ENCODE results near the gene ATP11A. TPM values are rescaled to one million over a fixed set of nuclear protein-coding genes. Genes with fewer than 3 reads are reported as not detected.

ATP11A gene
- total RNA-seq, 1 experiment from 2014 or later: 232 TPM

GRCh38 chr13:112885782-112886268, 196.0 kb downstream of the ATP11A start:
- Histone ChIP-seq H3K27me3 (replicated peaks; ENCODE audit: control insufficient read depth, insufficient read depth, low read length) (no peaks in the 10 kb centered on the region), H3K9me3 (no peaks in the 10 kb centered on the region), H3K4me3 (ENCODE audit: low read depth, low read length) (0 out of 2 replicates have a peak overlapping the region, but pooled peaks have one; percentile 14), H3K4me1 (no peaks in the 10 kb centered on the region), H3K36me3 (ENCODE audit: control insufficient read depth, insufficient read depth, low read length) (no peaks in the 10 kb centered on the region)
- Mint-ChIP-seq H3K4me1 (ENCODE audit: low read depth, unreplicated experiment) (no peaks in the 10 kb centered on the region), H3K27ac (ENCODE audit: unreplicated experiment) (no peak overlapping the region), H3K27me3 (ENCODE audit: insufficient read depth, unreplicated experiment) (no peaks in the 10 kb centered on the region), H3K9me3 (ENCODE audit: unreplicated experiment) (no peaks in the 10 kb centered on the region), H3K4me3 (ENCODE audit: unreplicated experiment) (peak overlapping the region; percentile 60), H3K36me3 (ENCODE audit: insufficient read depth, unreplicated experiment) (peaks cover 57% of the 10 kb centered on the region)
- DNase-seq: peak; percentile 83 to 87
- ChIA-PET POLR2A (no interaction called here), CTCF (interaction anchor here (1.6 kb wide), 1 partner anchor 45 kb away, joined by 7 read pairs; no protein-coding TSS in a partner anchor)
- intact Hi-C loops (cut with micrococcal nuclease; ENCODE audit: unreplicated experiment): no loop called here
- BruUV-seq (replicated peaks): no TSS peak
- no peak for TF ChIP-seq CTCF (IDR thresholded peaks at IDR 0.05; ENCODE audit: insufficient read depth in 1 of 2, low read depth in 1 of 2, low read length in 1 of 2, severe bottlenecking in 1 of 2, unreplicated experiment in 1 of 2)

DNA sequence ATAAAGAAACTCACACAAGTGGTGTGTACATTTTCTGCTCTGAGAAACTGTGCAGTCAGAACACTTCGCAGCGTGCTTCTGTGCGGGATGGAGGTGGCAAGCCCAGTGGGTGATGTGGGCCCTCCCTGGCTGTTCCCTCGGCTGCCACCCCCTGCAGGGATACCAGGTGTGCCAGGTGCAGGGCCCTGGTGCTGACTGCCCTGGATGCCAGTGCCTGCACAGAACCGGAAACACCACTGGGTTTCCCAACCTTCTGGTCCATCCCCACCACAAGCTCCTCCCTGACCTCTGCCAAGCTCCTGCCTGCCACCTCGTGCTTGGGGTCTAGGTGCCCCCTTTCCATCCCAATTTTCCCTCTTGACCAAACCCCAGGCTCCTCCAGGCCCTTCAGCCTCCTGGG, 197.3 kb downstream of the ATP11A start:
- POLR2A ChIA-PET: no interaction called here
- Mint-ChIP-seq H3K4me1 (ENCODE audit: low read depth, unreplicated experiment) (no peaks in the 10 kb centered on the region), H3K9me3 (ENCODE audit: unreplicated experiment) (no peaks in the 10 kb centered on the region), H3K4me3 (ENCODE audit: unreplicated experiment) (peak overlapping the region; percentile 17), H3K36me3 (ENCODE audit: insufficient read depth, unreplicated experiment) (peaks cover 55% of the 10 kb centered on the region), H3K27me3 (ENCODE audit: insufficient read depth, unreplicated experiment) (no peaks in the 10 kb centered on the region), H3K27ac (ENCODE audit: unreplicated experiment) (peak overlapping the region; percentile 47)
- no peaks in the 10 kb centered on the region for H3K9me3 ChIP-seq
- intact Hi-C loops (cut with micrococcal nuclease; ENCODE audit: unreplicated experiment): no loop called here
- no peaks in the 10 kb centered on the region for H3K27me3 ChIP-seq (replicated peaks; ENCODE audit: control insufficient read depth, insufficient read depth, low read length)
- no peak for TF ChIP-seq CTCF (IDR thresholded peaks at IDR 0.05; ENCODE audit: insufficient read depth in 1 of 2, low read depth in 1 of 2, low read length in 1 of 2, severe bottlenecking in 1 of 2, unreplicated experiment in 1 of 2)
- no TSS peak for BruUV-seq (replicated peaks)
- CTCF ChIA-PET: no interaction called here
- no peak for DNase-seq
- H3K4me1 ChIP-seq: peaks cover under 1% of the 10 kb centered on the region; the same call in 1 of the 2 replicates
- no peaks in the 10 kb centered on the region for H3K36me3 ChIP-seq (ENCODE audit: control insufficient read depth, insufficient read depth, low read length)
- H3K4me3 ChIP-seq (ENCODE audit: low read depth, low read length): no peak overlapping the region

DNA sequence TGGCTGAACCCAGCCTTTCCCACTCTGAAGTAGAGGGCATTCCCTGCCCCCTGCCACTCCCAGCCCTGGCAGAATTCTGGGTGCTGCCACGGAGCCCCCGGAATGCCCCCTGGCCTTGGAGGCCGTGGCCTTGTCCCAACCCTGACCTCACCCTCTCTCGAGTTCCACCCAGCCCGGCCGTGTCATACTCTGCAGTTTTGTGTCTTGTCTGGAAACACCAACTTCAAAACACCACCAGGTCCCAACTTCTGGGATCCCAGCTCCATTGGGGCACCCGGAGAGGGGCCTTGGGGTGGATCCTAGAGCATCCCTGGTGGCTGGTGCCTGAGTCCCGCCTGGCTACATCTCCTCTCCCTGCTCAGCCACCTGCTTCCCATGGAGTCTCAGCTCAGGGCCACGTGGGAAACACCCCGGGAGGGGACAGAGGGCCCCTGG, 197.7 kb downstream of the ATP11A start:
- BruUV-seq (replicated peaks): no TSS peak
- ChIA-PET POLR2A (no interaction called here), CTCF (no interaction called here)
- Mint-ChIP-seq H3K27ac (ENCODE audit: unreplicated experiment) (peak overlapping the region; percentile 47), H3K4me1 (ENCODE audit: low read depth, unreplicated experiment) (peaks cover 4% of the 10 kb centered on the region), H3K9me3 (ENCODE audit: unreplicated experiment) (no peaks in the 10 kb centered on the region), H3K36me3 (ENCODE audit: insufficient read depth, unreplicated experiment) (peaks cover 52% of the 10 kb centered on the region), H3K4me3 (ENCODE audit: unreplicated experiment) (peak overlapping the region; percentile 17), H3K27me3 (ENCODE audit: insufficient read depth, unreplicated experiment) (no peaks in the 10 kb centered on the region)
- intact Hi-C loops (cut with micrococcal nuclease; ENCODE audit: unreplicated experiment): no loop called here
- Histone ChIP-seq H3K4me3 (ENCODE audit: low read depth, low read length) (no peak overlapping the region), H3K27me3 (replicated peaks; ENCODE audit: control insufficient read depth, insufficient read depth, low read length) (no peaks in the 10 kb centered on the region), H3K4me1 (peaks cover 5% of the 10 kb centered on the region; the same call in 1 of the 2 replicates), H3K9me3 (no peaks in the 10 kb centered on the region), H3K36me3 (ENCODE audit: control insufficient read depth, insufficient read depth, low read length) (no peaks in the 10 kb centered on the region)
- no peak for TF ChIP-seq CTCF (IDR thresholded peaks at IDR 0.05; ENCODE audit: insufficient read depth in 1 of 2, low read depth in 1 of 2, low read length in 1 of 2, severe bottlenecking in 1 of 2, unreplicated experiment in 1 of 2)
- DNase-seq: no peak

All from Caco-2 (cell line).